ENCODE results near the gene EDAR.

The EDAR gene

GRCh38 chr2:108938077-108938710 lies 50.8 kb downstream of the EDAR start:
- no peak for DNase-seq

- DNase-seq = no peak
Observed at GRCh38 chr2:108937367-108938017, 51.5 kb downstream of the EDAR start.

GRCh38 chr2:108936866-108937265 lies 52.2 kb downstream of the EDAR start:
- DNase-seq = no peak

- no peak for DNase-seq
Observed at GRCh38 chr2:108936076-108936864, 52.8 kb downstream of the EDAR start.

- DNase-seq = no peak
Observed at GRCh38 chr2:108935271-108935741, 53.7 kb downstream of the EDAR start.

- DNase-seq = no peak
Observed at GRCh38 chr2:108934583-108935245, 54.3 kb downstream of the EDAR start.

GRCh38 chr2:108934151-108934550 lies 54.9 kb downstream of the EDAR start:
- no peak for DNase-seq

- no peak for DNase-seq
Observed at GRCh38 chr2:108933691-108934117, 55.3 kb downstream of the EDAR start.

- no peak for DNase-seq
Observed at GRCh38 chr2:108932736-108933332, 56.2 kb downstream of the EDAR start.

GRCh38 chr2:108931372-108931771 lies 57.6 kb downstream of the EDAR start:
- no peak for DNase-seq

GRCh38 chr2:108929807-108930425 lies 59.1 kb downstream of the EDAR start:
- no peak for DNase-seq

- DNase-seq = no peak
Observed at GRCh38 chr2:108928660-108929377, 60.2 kb downstream of the EDAR start.

GRCh38 chr2:108927936-108928659 lies 60.9 kb downstream of the EDAR start:
- peak; percentile 2 for DNase-seq

- no peak for DNase-seq
Observed at GRCh38 chr2:108927405-108927804, 61.6 kb downstream of the EDAR start.

- DNase-seq = no peak
Observed at GRCh38 chr2:108926561-108927380, 62.2 kb downstream of the EDAR start.

GRCh38 chr2:108925735-108926134 lies 63.3 kb downstream of the EDAR start:
- no peak for DNase-seq

- DNase-seq = no peak
Observed at GRCh38 chr2:108925286-108925685, 63.7 kb downstream of the EDAR start.

- no peak for DNase-seq
Observed at GRCh38 chr2:108924580-108925251, 64.3 kb downstream of the EDAR start.
